ENCODE results near the gene NFE2L3.
"Not testable (repeated sequence)": the region's sequence is repeated elsewhere in the genome, so short reads cannot be mapped to it uniquely, and the experiment has no call there.

Gene NFE2L3

DNA sequence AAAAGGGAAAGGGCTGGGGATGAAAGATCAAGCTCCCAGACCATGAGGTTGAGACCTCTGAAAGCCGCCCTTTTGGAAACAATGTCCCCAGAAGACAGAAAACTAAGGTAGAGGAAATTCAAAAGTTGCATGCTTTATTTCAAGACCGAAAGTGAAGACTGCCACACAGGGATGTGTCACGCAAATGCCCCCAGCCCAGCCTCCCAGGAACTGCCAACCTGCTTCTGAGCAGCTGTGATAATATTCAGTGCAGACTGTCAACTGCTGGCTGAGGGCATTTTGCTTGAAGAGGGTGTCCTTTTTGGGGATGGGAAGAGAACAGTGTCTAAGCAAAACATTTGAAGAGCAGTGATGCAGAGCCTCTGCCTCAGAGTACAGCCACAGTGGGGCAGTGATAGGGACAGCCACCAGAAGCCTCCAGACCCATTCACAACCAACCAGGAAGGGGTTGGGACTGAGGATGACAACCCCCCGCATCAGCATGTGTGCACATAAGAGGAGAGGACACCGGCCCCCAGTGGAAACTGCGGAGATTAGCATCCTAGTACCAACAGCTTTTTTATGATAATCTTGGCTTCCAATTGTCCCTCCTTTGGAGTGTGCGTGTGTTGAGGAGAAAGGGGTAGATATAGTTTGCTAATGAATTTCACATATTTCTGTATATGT lies 34.7 kb upstream of the NFE2L3 start:
- H3K4me3 ChIP-seq (ENCODE audit: low read depth, low read length), result no peak overlapping the region
- TF ChIP-seq, protein P1, sequence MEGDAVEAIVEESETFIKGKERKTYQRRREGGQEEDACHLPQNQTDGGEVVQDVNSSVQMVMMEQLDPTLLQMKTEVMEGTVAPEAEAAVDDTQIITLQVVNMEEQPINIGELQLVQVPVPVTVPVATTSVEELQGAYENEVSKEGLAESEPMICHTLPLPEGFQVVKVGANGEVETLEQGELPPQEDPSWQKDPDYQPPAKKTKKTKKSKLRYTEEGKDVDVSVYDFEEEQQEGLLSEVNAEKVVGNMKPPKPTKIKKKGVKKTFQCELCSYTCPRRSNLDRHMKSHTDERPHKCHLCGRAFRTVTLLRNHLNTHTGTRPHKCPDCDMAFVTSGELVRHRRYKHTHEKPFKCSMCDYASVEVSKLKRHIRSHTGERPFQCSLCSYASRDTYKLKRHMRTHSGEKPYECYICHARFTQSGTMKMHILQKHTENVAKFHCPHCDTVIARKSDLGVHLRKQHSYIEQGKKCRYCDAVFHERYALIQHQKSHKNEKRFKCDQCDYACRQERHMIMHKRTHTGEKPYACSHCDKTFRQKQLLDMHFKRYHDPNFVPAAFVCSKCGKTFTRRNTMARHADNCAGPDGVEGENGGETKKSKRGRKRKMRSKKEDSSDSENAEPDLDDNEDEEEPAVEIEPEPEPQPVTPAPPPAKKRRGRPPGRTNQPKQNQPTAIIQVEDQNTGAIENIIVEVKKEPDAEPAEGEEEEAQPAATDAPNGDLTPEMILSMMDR (conservative IDR thresholded peaks at IDR 0.05; ENCODE audit: low read depth, low read length), result no peak
- no peak for DNase-seq (ENCODE audit: low read depth)

- no peak for DNase-seq (ENCODE audit: low read depth)
- TF ChIP-seq, protein P1 (conservative IDR thresholded peaks at IDR 0.05; ENCODE audit: low read depth, low read length), result no peak
Observed at GRCh38 chr7:26117970-26118369, 34.0 kb upstream of the NFE2L3 start.

DNA sequence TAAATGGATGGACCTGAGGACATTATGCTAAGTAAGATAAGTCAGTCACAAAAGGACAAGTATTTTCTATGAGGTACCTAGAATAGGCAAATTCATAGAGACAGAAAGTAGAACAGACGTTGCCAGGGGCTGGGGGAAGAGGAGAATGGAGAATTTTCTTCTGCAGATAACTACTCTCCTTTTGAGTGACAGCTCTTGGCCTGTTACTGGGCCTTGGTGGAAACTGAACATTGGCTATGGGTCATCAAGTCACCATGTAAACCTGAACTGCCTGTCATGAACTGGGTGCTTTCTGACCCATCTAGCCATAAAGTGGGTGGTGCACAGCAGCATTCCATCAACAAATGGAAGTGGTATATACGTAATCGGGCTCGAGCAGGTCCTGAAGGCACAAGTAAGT lies 29.3 kb upstream of the NFE2L3 start:
- H3K4me3 ChIP-seq (ENCODE audit: low read depth, low read length), result no peak overlapping the region
- no peak for DNase-seq (ENCODE audit: low read depth)
- TF ChIP-seq, protein P1 (conservative IDR thresholded peaks at IDR 0.05; ENCODE audit: low read depth, low read length), result no peak

More at GRCh38 chr7:26117970-26118369, 34.0 kb upstream of the NFE2L3 start:
- no peak overlapping the region for H3K4me3 ChIP-seq (ENCODE audit: low read depth, low read length)

GRCh38 chr7:26124775-26125174 lies 27.2 kb upstream of the NFE2L3 start:
- H3K4me3 ChIP-seq (ENCODE audit: low read depth, low read length); DNase-seq (ENCODE audit: low read depth): not testable (repeated sequence)

DNA sequence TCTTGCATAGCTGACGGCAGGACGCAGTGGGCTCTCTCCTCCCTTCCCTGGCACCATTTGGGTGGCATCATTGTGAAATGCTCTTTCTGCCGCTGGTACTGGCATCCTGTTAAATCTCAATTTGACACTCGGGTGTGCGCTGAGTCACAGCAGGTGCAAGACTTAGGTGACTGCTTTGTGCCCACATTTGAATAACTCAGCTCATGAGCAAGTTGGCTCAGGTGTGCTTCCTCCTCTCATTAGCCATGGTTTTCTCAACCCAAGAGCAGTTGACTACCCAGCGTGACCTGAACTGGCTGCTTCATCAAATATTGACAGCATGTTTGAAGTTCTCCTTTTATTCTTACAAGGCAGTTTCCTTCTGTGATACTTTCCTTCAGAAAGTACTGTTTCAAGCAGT lies 24.6 kb upstream of the NFE2L3 start:
- no peak overlapping the region for H3K4me3 ChIP-seq (ENCODE audit: low read depth, low read length)
- TF ChIP-seq, protein P1 (conservative IDR thresholded peaks at IDR 0.05; ENCODE audit: low read depth, low read length), result no peak
- DNase-seq (ENCODE audit: low read depth), result no peak

GRCh38 chr7:26131056-26131589 lies 20.9 kb upstream of the NFE2L3 start:
- no peak overlapping the region for H3K4me3 ChIP-seq (ENCODE audit: low read depth, low read length)
- DNase-seq (ENCODE audit: low read depth), result no peak
- TF ChIP-seq, protein P1 (conservative IDR thresholded peaks at IDR 0.05; ENCODE audit: low read depth, low read length), result no peak

- TF ChIP-seq, protein P1 (conservative IDR thresholded peaks at IDR 0.05; ENCODE audit: low read depth, low read length), result no peak
- no peak overlapping the region for H3K4me3 ChIP-seq (ENCODE audit: low read depth, low read length)
- DNase-seq (ENCODE audit: low read depth), result no peak
Observed at GRCh38 chr7:26135076-26135475, 16.9 kb upstream of the NFE2L3 start.

Data from choroid plexus epithelial cell (primary cell).